Panc1 (cell line): Measurements from ENCODE around the gene BRD2. TPM values are rescaled to one million over a fixed set of nuclear protein-coding genes. Genes with fewer than 3 reads are reported as not detected.

Experiments used
- ATAC-seq: fragments of 200-7000 bp; cut with Tn5 transposase; 2 replicates; pipeline ENCODE4 v1.9.1; 2020; ENCODE audit warnings: mild to moderate bottlenecking, moderate library complexity
- BruUV-seq: library from RNA; stranded (reverse); fragments of 400-500 nt; replicated peaks from 2 replicates; lab custom pipeline; 2021; lab: Mats Ljungman, UMichigan
- CTCF ChIA-PET: fragments of 300-600 bp; sonication (Branson Sonifier 250); formaldehyde crosslinking; loops from one replicate; lab custom pipeline; 2022; ENCODE audit warnings: antibody characterized with exemption; lab: Charles Lee
- POLR2A ChIA-PET: fragments of 300-600 bp; sonication (Branson Sonifier 250); formaldehyde crosslinking; loops from one replicate; lab custom pipeline; 2022; ENCODE audit warnings: antibody characterized with exemption; lab: Charles Lee
- DNase-seq: peaks from one replicate; pipeline ENCODE4 v3.0.0-alpha.2; 2010; ENCODE audit warnings: low read depth, low spot score
- H3K27ac ChIP-seq: 2 replicates; pipeline ENCODE4 v1.5.1; 2011; ENCODE audit warnings: mild to moderate bottlenecking, low read length, inconsistent platforms
- H3K27me3 ChIP-seq: fragments of 200-500 bp; sonication (Bioruptor generic); 2 replicates; pipeline ENCODE4 v1.6.0; 2014; ENCODE audit warnings: low read length, inconsistent platforms; ENCODE audit not compliant: control insufficient read depth, insufficient read depth
- H3K36me3 ChIP-seq: fragments of 200-500 bp; sonication (Bioruptor generic); 2 replicates; pipeline ENCODE4 v1.5.1; 2014; ENCODE audit warnings: inconsistent platforms, mild to moderate bottlenecking, low read length, moderate library complexity; ENCODE audit not compliant: control insufficient read depth, insufficient read depth
- H3K4me1 ChIP-seq: 2 replicates; pipeline ENCODE4 v1.5.1; 2011; ENCODE audit warnings: inconsistent platforms, mild to moderate bottlenecking, low read length, moderate library complexity; ENCODE audit not compliant: control insufficient read depth, insufficient read depth
- H3K4me3 ChIP-seq, 2 experiments: 2 replicates each; pipeline ENCODE4 v1.5.1; 2011 to 2012; ENCODE audit warnings: low read depth in 2 of 2, low read length in 2 of 2, mild to moderate bottlenecking in 2 of 2, inconsistent platforms in 1 of 2, moderate library complexity in 1 of 2
- H3K9me3 ChIP-seq: fragments of 200-500 bp; sonication (Bioruptor generic); 2 replicates; pipeline ENCODE4 v1.5.1; 2014; ENCODE audit warnings: low read depth, mild to moderate bottlenecking, inconsistent platforms, low read length, moderate library complexity; ENCODE audit not compliant: control insufficient read depth, insufficient read depth
- CTCF ChIP-seq: fragments of 450-650 bp; IDR thresholded peaks from 2 replicates; pipeline ENCODE4 v1.5.1; 2017; ENCODE audit warnings: mild to moderate bottlenecking
- POLR2AphosphoS5 ChIP-seq: IDR thresholded peaks from 2 replicates; pipeline ENCODE4 v1.6.1; 2012; ENCODE audit warnings: mild to moderate bottlenecking, low read depth, low read length, moderate library complexity
- REST ChIP-seq, 2 experiments: IDR thresholded peaks; 2 replicates each; pipeline ENCODE4 v1.6.1; 2011 to 2012; ENCODE audit warnings: low read depth in 2 of 2, control low read depth in 1 of 2, low read length in 1 of 2, mild to moderate bottlenecking in 1 of 2, moderate library complexity in 1 of 2; ENCODE audit not compliant: insufficient read depth in 1 of 2
- SIN3A ChIP-seq: IDR thresholded peaks from 2 replicates; pipeline ENCODE4 v1.6.1; 2012; ENCODE audit warnings: low read depth, mild to moderate bottlenecking, low read length, moderate library complexity, borderline replicate concordance; ENCODE audit not compliant: insufficient read depth
- TCF7L2 ChIP-seq: IDR thresholded peaks from 2 replicates; pipeline ENCODE4 v1.6.1; 2011; ENCODE audit warnings: mild to moderate bottlenecking, low read depth, low read length, inconsistent platforms
- in situ Hi-C: cut with HindIII; loops from 2 replicates; pipeline ENCODE4 v1.10.0; 2016; ENCODE audit warnings: low sequenced_read_pairs, low pct_unique_long_range_greater_than_20kb
- intact Hi-C: fragments of 100-400 bp; cut with micrococcal nuclease; formaldehyde crosslinking; loops from one replicate; pipeline ENCODE4 v1.10.0; 2022; ENCODE audit not compliant: unreplicated experiment
- total RNA-seq: library from RNA; stranded (reverse); gene quantifications from one replicate; pipeline ENCODE4 v1.2.1, GENCODE V29; 2021; ENCODE audit not compliant: unreplicated experiment

The BRD2 gene
- total RNA-seq, 1 experiment from 2014 or later: 209 TPM

GRCh38 chr6:33001685-33002084 lies 33.3 kb downstream of the BRD2 start:
- no peak overlapping the region for H3K27ac ChIP-seq
- intact Hi-C loops: no loop called here
- no peaks in the 10 kb centered on the region for H3K4me1 ChIP-seq
- DNase-seq (no peak), ATAC-seq (no peak)
- ChIA-PET POLR2A (interaction anchor here (0.6 kb wide), 1 partner anchor 130 kb away, joined by 4 read pairs; no protein-coding TSS in a partner anchor), CTCF (interaction anchor here (0.5 kb wide), 1 partner anchor 21 kb away, joined by 3 read pairs; no protein-coding TSS in a partner anchor)
- H3K36me3 ChIP-seq: no peaks in the 10 kb centered on the region
- no peaks in the 10 kb centered on the region for H3K9me3 ChIP-seq
- no TSS peak for BruUV-seq
- in situ Hi-C loops: no loop called here
- no peak overlapping the region for H3K4me3 ChIP-seq
- peaks cover 18% of the 10 kb centered on the region; the same call in 1 of the 2 replicates for H3K27me3 ChIP-seq
- TF ChIP-seq POLR2AphosphoS5: no peak
- TF ChIP-seq CTCF: no peak
- no peak for TF ChIP-seq TCF7L2
- no peak for TF ChIP-seq REST (IDR thresholded peaks at IDR 0.05; ENCODE audit: insufficient read depth in 1 of 2, low read depth in 2 of 2, low read length in 1 of 2)
- no peak for TF ChIP-seq SIN3A

- in situ Hi-C loops (no loop called here), intact Hi-C loops (no loop called here)
- Histone ChIP-seq H3K27me3 (peaks cover 18% of the 10 kb centered on the region; the same call in 1 of the 2 replicates), H3K9me3 (no peaks in the 10 kb centered on the region), H3K4me3 (no peak overlapping the region), H3K27ac (no peak overlapping the region), H3K4me1 (no peaks in the 10 kb centered on the region), H3K36me3 (no peaks in the 10 kb centered on the region)
- POLR2A ChIA-PET: no interaction called here
- CTCF ChIA-PET: no interaction called here
- no TSS peak for BruUV-seq
- DNase-seq (no peak), ATAC-seq (no peak)
- no peak for TF ChIP-seq POLR2AphosphoS5
- no peak for TF ChIP-seq SIN3A
- TF ChIP-seq TCF7L2: no peak
- no peak for TF ChIP-seq CTCF
- TF ChIP-seq REST (IDR thresholded peaks at IDR 0.05; ENCODE audit: insufficient read depth in 1 of 2, low read depth in 2 of 2, low read length in 1 of 2): no peak
Observed at GRCh38 chr6:33004940-33005339, 36.5 kb downstream of the BRD2 start.
